ENCODE data around the gene CACNA2D4. TPM values are rescaled to one million over a fixed set of nuclear protein-coding genes. Genes with fewer than 3 reads are reported as not detected.

The CACNA2D4 gene
- total and polyA plus RNA-seq, 2 of the 13 experiments (the other 11 are each of a cell fraction or from before 2014, with no cell fraction given), result 14.2 to 136 TPM

GRCh38 chr12:1851151-1851701 is 67.2 kb downstream of the CACNA2D4 start:
- FAIRE-seq (no peak), ATAC-seq (no peak), DNase-seq (ENCODE audit: low spot score) (no peak)
- Histone ChIP-seq H3K79me2 (ENCODE audit: insufficient read depth, low read length) (no peaks in the 10 kb centered on the region), H3K27ac (ENCODE audit: extremely low read length, insufficient read depth, low read length) (no peak overlapping the region), H2AFZ (ENCODE audit: low read length) (no peak overlapping the region), H3K9me3 (ENCODE audit: low read length) (no peaks in the 10 kb centered on the region), H3K9ac (ENCODE audit: insufficient read depth, low read depth, low read length) (no peak overlapping the region), H3K36me3 (replicated peaks in 1 of 2; ENCODE audit: control insufficient read depth in 1 of 2, insufficient read depth in 2 of 2, low read length in 2 of 2) (no peaks in the 10 kb centered on the region), H3K27me3 (ENCODE audit: control insufficient read depth in 1 of 2, insufficient read depth in 2 of 2, low read length in 2 of 2) (peaks cover 4 to 30% of the 10 kb centered on the region in 2 experiments; a peak in 3 of 5 replicates), H3K4me1 (ENCODE audit: insufficient read depth, low read length) (peaks cover 10% of the 10 kb centered on the region), H4K20me1 (ENCODE audit: insufficient read depth, low read length) (no peaks in the 10 kb centered on the region), H3K4me3 (replicated peaks in 1 of 3; ENCODE audit: insufficient read depth in 1 of 3, low read depth in 2 of 3, low read length in 3 of 3) (no peak overlapping the region), H3K4me2 (ENCODE audit: low read depth, low read length) (no peak overlapping the region)
- no TSS peak for BruUV-seq (replicated peaks)
- ChIA-PET CTCF (ENCODE audit: low intra/inter-chr PET ratio, low total read pairs) (no interaction called here), POLR2A (no interaction called here)
- no peak for TF ChIP-seq SOX6 (IDR thresholded peaks at IDR 0.05)
- TF ChIP-seq SOX6 (CRISPR knock-in tag; IDR thresholded peaks at IDR 0.05), result no peak
- no peak for TF ChIP-seq TEAD3 (CRISPR knock-in tag; optimal IDR thresholded peaks at IDR 0.05; ENCODE audit: borderline replicate concordance)
- TF ChIP-seq, protein P1, sequence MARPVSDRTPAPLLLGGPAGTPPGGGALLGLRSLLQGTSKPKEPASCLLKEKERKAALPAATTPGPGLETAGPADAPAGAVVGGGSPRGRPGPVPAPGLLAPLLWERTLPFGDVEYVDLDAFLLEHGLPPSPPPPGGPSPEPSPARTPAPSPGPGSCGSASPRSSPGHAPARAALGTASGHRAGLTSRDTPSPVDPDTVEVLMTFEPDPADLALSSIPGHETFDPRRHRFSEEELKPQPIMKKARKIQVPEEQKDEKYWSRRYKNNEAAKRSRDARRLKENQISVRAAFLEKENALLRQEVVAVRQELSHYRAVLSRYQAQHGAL (CRISPR knock-in tag; IDR thresholded peaks at IDR 0.05; ENCODE audit: not compliant biosample characterization), result no peak
- TF ChIP-seq SRY (CRISPR knock-in tag; IDR thresholded peaks at IDR 0.05), result no peak
- TF ChIP-seq ZNF737 (CRISPR knock-in tag; IDR thresholded peaks at IDR 0.05; ENCODE audit: borderline replicate concordance), result no peak
- TF ChIP-seq, protein P2, sequence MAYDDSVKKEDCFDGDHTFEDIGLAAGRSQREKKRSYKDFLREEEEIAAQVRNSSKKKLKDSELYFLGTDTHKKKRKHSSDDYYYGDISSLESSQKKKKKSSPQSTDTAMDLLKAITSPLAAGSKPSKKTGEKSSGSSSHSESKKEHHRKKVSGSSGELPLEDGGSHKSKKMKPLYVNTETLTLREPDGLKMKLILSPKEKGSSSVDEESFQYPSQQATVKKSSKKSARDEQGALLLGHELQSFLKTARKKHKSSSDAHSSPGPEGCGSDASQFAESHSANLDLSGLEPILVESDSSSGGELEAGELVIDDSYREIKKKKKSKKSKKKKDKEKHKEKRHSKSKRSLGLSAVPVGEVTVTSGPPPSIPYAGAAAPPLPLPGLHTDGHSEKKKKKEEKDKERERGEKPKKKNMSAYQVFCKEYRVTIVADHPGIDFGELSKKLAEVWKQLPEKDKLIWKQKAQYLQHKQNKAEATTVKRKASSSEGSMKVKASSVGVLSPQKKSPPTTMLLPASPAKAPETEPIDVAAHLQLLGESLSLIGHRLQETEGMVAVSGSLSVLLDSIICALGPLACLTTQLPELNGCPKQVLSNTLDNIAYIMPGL (CRISPR knock-in tag; IDR thresholded peaks at IDR 0.05; ENCODE audit: borderline replicate concordance in 1 of 2, low read depth in 1 of 2), result no peak
- TF ChIP-seq ZNF616 (CRISPR knock-in tag; IDR thresholded peaks at IDR 0.05; ENCODE audit: low read depth), result no peak
- intact Hi-C loops (cut with micrococcal nuclease; ENCODE audit: unreplicated experiment), result no loop called here
- in situ Hi-C loops (cut with HindIII; ENCODE audit: extremely low pct_ligation_motif_present, low pct_unique_long_range_greater_than_20kb), result no loop called here
- WGBS (ENCODE audit: low lambda C conversion rate), result 44% methylated on average over 7 of the region's 7 CpGs
